Bone marrow (tissue), 2 donors: ENCODE data around the gene ARFIP1.

Experiments
- DNase-seq, 2 donors: peaks; one replicate each; lab custom pipeline; 2025; lab: John Stamatoyannopoulos, UW

Gene ARFIP1

DNA sequence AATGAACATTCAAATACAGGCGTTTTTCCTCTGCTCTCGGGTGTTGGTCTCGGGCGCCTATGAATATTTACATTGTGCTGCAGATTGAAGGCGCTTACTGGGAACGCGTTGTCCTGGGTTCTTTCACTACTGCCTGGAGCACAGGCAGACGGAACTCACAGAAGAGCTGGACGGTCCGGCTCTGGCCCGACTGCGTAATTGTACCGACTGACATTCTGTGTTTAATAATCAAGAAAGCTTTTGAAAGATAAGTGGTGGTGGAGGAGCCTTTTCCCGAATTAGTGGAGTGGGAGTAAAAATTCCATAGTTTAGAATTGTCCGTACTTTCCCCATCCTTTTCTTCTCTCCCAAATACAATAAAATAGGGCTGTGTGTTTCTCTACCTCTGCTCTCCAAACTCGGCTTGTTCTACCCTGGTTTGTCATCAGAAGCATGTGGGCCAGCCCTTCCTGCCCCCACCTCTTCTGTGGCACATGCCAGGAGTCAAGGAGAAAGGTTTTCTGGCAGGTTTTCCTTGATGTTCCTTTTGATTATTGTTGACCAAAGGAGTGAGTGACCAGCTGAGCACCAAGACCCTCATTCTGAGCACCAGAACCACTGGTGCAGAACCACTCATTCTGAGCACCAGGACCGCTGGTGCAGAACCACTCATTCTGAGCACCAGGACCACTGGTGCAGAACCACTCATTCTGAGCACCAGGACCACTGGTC lies 158.6 kb downstream of the ARFIP1 start:
- no peak for DNase-seq

DNA sequence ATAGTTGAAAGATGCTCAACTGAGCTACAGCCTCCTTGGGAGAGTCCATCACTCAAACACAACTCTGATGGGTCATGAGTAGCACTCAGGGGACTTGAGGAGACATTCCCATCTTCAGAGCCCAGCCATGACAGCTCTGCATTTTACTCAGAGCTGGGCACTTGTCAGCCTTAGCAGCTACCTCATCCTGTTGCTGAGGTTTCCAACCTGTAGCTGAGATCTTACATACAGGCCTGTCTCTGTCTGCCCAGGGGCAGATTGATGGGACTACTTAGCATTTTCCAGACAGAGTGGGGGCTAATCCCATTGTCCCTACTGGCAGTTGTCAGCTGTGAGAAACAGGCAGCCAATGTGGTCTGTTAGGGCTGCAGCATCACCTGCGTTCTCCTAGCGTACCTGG lies 159.9 kb downstream of the ARFIP1 start:
- no peak for DNase-seq

DNA sequence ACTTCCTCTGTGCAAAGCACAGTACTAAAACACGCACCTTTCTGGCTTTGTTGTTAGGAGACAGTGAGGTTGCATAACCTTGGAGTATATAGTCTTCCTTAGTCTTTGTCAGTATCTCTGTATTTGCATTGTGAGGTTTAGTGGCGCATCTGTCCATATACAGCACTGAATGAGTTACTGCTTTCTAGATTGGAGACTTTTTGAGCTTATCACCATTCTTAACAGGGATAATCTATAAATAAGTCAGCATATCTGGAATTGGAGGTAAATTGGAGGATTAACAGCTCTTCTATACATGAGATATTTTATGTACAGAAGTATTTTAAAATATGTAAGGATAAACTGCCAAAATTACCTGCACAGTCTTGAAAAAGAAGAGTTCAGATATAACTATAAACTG lies 160.7 kb downstream of the ARFIP1 start:
- DNase-seq = no peak

DNA sequence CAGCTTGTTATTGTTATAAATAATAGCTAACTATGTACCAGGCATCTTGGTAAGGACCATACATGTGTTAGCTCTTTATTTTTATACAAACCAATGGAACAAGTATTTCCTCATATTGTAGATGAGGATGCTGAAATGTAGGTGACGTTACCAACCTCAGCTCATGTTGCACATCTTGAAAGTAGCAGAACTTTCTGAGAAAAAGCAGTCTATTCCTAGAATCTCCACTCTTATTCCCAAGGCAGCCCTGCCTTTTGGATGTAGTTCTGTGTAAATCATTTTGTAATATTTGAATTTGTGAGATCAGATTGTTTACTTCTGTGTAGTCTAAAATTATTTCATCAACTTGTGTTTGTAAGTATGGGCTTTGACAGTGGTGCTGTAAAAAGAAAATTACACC lies 161.7 kb downstream of the ARFIP1 start:
- DNase-seq = no peak

- DNase-seq = no peak
These were observed 162.6 kb downstream of the ARFIP1 start for GRCh38 chr4:152942346-152942745.

- no peak for DNase-seq
These were observed 163.9 kb downstream of the ARFIP1 start for GRCh38 chr4:152943672-152944071.

GRCh38 chr4:152944666-152945320 lies 165.0 kb downstream of the ARFIP1 start:
- DNase-seq = no peak

- no peak for DNase-seq
These were observed 165.9 kb downstream of the ARFIP1 start for GRCh38 chr4:152945639-152946038.

DNA sequence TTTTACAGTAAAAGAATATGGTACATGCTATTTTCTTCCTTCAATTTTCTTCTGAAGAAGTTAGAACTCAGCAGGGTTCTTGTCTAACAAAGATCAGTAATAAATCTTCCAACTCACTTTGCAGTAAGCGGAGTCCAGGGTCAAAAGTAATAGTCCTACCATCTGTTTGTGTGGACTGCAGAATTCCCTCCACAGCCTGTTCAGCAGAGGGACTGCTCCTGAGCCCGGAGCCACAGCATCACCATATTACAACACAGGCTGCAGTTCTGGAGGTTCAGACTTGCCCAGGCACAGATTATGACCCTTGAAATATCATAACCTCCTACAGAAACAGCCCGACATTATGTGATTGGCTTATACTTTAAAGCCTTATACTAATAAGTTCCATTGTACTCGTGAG lies 166.7 kb downstream of the ARFIP1 start:
- no peak for DNase-seq

GRCh38 chr4:152947311-152947710 lies 167.6 kb downstream of the ARFIP1 start:
- DNase-seq = no peak

DNA sequence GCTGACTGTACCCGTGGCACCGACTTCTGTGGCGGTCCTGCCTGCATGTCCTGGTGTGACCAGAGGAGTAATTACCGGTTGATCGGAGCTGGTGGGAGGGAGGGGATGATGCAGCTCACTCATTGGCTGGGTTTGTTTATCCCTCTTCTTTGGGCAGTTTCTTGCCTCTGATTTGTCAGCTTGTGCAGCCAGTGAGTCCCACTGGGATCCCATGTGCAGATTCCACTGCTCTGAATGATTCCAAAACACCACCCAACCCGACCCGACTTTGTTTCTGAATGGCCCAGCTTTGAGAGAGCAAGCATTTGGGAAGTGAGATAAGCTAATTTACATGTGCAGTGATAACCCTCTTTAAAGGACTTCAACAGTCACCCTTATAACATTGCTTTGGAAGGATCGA lies 170.2 kb downstream of the ARFIP1 start:
- no peak for DNase-seq

- DNase-seq = no peak
These were observed 170.9 kb downstream of the ARFIP1 start for GRCh38 chr4:152950402-152951274.

GRCh38 chr4:152951348-152951747 lies 171.6 kb downstream of the ARFIP1 start:
- DNase-seq = no peak

- no peak for DNase-seq
These were observed 173.8 kb downstream of the ARFIP1 start for GRCh38 chr4:152953514-152953913.

- DNase-seq = no peak
These were observed 175.0 kb downstream of the ARFIP1 start for GRCh38 chr4:152954741-152955140.

GRCh38 chr4:152956147-152956546 lies 176.4 kb downstream of the ARFIP1 start:
- no peak for DNase-seq

DNA sequence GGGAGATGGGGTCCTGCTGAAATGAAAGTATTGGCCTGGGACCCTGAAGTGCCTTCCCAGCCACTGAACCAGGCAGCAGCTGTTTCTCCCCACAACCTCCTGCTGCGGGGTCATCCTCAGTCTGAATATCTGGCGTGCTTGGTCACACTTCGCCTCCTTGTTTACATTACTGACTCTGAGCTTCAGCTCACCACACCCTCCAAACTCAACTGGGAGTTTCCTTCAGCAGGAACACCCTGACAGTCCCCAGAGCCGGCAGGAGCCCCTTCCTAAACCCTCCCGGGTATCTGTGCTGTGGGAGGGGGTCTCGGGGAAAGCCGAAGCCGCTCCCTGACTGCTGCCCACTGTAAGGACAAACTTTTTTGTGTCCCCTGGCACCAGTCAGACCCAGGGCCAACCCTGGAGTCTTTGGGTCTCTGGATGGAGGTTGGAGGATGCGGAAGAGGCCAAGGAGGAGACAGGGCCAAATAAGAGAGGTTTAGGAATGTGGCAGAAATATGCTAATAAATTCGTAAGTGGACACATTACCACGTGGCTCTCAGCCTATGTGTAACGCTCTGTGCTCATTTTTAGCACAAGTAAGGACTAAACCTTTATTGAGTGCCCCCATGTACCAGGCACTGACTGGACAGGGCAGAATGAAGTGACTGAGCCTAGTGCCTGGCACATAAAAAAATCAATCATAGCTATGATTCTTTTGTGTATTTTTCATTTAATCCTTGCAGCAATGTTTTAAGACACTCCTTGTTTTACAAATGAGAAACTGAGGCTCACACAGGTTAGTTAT lies 177.1 kb downstream of the ARFIP1 start:
- no peak for DNase-seq

GRCh38 chr4:152957437-152958171 lies 177.8 kb downstream of the ARFIP1 start:
- no peak for DNase-seq

DNA sequence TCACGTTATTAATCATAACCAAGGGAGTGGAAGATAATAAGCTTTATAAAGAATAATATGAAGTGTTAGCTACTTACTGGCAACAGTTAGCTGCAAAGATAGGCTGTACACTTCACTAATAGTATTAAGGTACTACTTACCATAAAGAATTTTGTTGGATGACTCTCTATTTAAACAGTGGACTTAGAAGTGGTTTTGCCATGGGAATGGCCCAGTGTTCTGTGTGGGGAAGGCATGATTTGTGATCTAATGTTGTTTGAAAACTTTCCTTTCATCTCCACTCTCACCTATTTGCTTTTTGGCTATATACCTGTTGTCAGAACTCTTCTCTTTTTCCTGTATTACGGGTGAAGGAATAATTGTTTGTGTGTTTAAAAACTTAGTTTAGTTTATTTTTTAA lies 179.3 kb downstream of the ARFIP1 start:
- DNase-seq = no peak

- DNase-seq = no peak
These were observed 180.3 kb downstream of the ARFIP1 start for GRCh38 chr4:152960082-152960481.

DNA sequence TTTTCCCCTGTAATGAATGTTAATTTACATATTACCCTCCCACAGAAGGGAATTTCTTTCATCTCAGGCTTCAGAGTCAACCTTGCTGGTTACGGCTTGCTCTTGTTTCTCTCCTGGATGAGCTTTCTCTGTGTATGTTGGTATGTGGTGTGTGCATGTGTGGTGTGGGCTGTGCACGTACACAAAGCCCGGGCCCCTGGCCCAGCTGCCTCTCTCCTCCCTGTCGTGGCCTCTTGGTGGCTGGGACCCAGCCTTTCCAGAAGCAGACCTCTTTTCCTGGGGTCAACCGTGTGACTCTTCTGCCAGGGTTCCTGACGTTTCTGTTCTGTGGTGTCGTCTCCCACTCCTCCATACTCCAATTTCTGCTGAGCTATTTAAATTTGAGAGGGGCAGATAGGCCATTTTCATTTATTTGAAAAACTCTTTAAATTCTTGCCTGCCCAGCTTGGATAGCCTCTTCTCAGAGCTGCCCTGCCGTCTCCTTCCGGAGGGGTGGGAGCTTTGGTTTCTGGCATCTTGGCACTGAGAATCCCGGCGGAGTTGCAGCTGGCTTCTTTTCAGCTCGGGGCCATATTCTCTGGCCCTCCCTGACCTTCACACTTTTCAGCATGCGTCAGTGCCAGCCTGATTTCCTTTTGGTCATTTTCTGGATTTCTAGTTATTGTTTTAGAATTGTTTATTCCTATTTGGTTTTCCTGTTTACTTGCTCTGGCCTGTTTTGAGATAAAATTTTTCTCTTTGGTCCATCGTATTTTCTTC lies 181.4 kb downstream of the ARFIP1 start:
- DNase-seq = no peak
